SK-N-SH (cell line): ENCODE measurements around the gene POP7. TPM values are rescaled to one million over a fixed set of nuclear protein-coding genes. Genes with fewer than 3 reads are reported as not detected.

Source experiments
- CTCF ChIA-PET: fragments of 300-600, 350-600 bp; formaldehyde crosslinking; extraction: SDS; loops from one replicate; lab custom pipeline; 2021; lab: Yijun Ruan, JAX
- POLR2A ChIA-PET: fragments of 350-600 bp; sonication (Branson Sonifier 250); formaldehyde crosslinking; extraction: SDS; loops from one replicate; lab custom pipeline; 2020; ENCODE audit warnings: antibody characterized with exemption, inconsistent platforms; lab: Yijun Ruan, JAX
- DNase-seq: peaks from one replicate; pipeline ENCODE4 v3.0.0; 2012
- H2AFZ ChIP-seq: fragments of 200-600 bp; sonication (generic); 2 replicates; pipeline ENCODE4 v1.8.1; 2016; ENCODE audit warnings: antibody characterized with exemption, mild to moderate bottlenecking, low read depth
- H3F3A ChIP-seq: fragments of 200-600 bp; sonication (generic); replicated peaks from 2 replicates; pipeline ENCODE3; 2016; ENCODE audit warnings: antibody characterized with exemption, mild to moderate bottlenecking; ENCODE audit not compliant: insufficient read depth
- H3K27ac ChIP-seq, 2 experiments: fragments of 200-500 bp in 1 of 2; fragments of 200-600 bp in 1 of 2; sonication (Bioruptor generic) in 1 of 2; sonication (generic), shearing (Covaris generic) in 1 of 2; 2 replicates each; pipeline versions ENCODE4 v1.5.1 to v1.6.1; 2014 to 2016; ENCODE audit warnings: low read depth in 2 of 2, inconsistent platforms in 1 of 2, low read length in 1 of 2, mild to moderate bottlenecking in 1 of 2, mixed read lengths in 1 of 2
- H3K27me3 ChIP-seq: fragments of 200-600 bp; sonication (generic), shearing (Covaris generic); 2 replicates; pipeline ENCODE4 v1.6.1; 2016; ENCODE audit warnings: mixed run types; ENCODE audit not compliant: insufficient read depth
- H3K36me3 ChIP-seq, 2 experiments: fragments of 200-500 bp in 1 of 2; fragments of 200-600 bp in 1 of 2; sonication (Bioruptor generic) in 1 of 2; sonication (generic) in 1 of 2; replicated peaks in 1 of 2; 2 replicates each; pipeline versions ENCODE3 to v1.5.1; 2014 to 2016; ENCODE audit warnings: low read length in 1 of 2, mild to moderate bottlenecking in 1 of 2; ENCODE audit not compliant: insufficient read depth in 2 of 2, control insufficient read depth in 1 of 2
- H3K4me1 ChIP-seq, 2 experiments: fragments of 200-500 bp in 1 of 2; fragments of 200-600 bp in 1 of 2; sonication (Bioruptor generic) in 1 of 2; sonication (generic), shearing (Covaris generic) in 1 of 2; 2 replicates each; pipeline versions ENCODE4 v1.5.1 to v1.6.1; 2014 to 2016; ENCODE audit warnings: low read depth in 1 of 2, low read length in 1 of 2, mixed run types in 1 of 2; ENCODE audit not compliant: insufficient read depth in 2 of 2, control insufficient read depth in 1 of 2
- H3K4me2 ChIP-seq: fragments of 200-600 bp; sonication (generic), shearing (Covaris generic); 2 replicates; pipeline ENCODE4 v1.6.1; 2017; ENCODE audit warnings: mixed run types
- H3K4me3 ChIP-seq, 2 experiments: fragments of 200-500 bp in 1 of 2; fragments of 200-600 bp in 1 of 2; sonication (Bioruptor generic) in 1 of 2; sonication (generic), shearing (Covaris generic) in 1 of 2; 2 replicates each; pipeline versions ENCODE4 v1.5.1 to v1.8.1; 2014 to 2016; ENCODE audit warnings: low read depth in 2 of 2, inconsistent platforms in 1 of 2, low read length in 1 of 2, mild to moderate bottlenecking in 1 of 2, mixed read lengths in 1 of 2, moderate library complexity in 1 of 2
- H3K79me2 ChIP-seq: fragments of 200-600 bp; sonication (generic); 2 replicates; pipeline ENCODE4 v1.8.1; 2017; ENCODE audit warnings: mild to moderate bottlenecking; ENCODE audit not compliant: insufficient read depth
- H3K9ac ChIP-seq: fragments of 200-600 bp; sonication (generic); 2 replicates; pipeline ENCODE4 v1.6.1; 2017; ENCODE audit warnings: mixed run types
- H3K9me2 ChIP-seq: fragments of 200-600 bp; sonication (generic); 2 replicates; pipeline ENCODE4 v1.6.1; 2017; ENCODE audit warnings: mixed run types
- H3K9me3 ChIP-seq: fragments of 200-600 bp; sonication (generic); 2 replicates; pipeline ENCODE4 v1.6.1; 2017; ENCODE audit warnings: mixed run types, mild to moderate bottlenecking, moderate library complexity
- H4K20me1 ChIP-seq: fragments of 200-600 bp; sonication (generic); 2 replicates; pipeline ENCODE4 v1.6.1; 2017; ENCODE audit warnings: mild to moderate bottlenecking, mixed run types; ENCODE audit not compliant: insufficient read depth
- CHD2 ChIP-seq: fragments of 150-350 bp; IDR thresholded peaks from 2 replicates; pipeline ENCODE4 v1.6.1; 2018; ENCODE audit warnings: low read length; ENCODE audit not compliant: partially characterized antibody
- EZH2phosphoT487 ChIP-seq: fragments of 200-600 bp; sonication (generic); IDR thresholded peaks from 2 replicates; pipeline ENCODE4 v1.6.1; 2017; ENCODE audit warnings: low read depth, mixed run types, mild to moderate bottlenecking, antibody characterized with exemption, moderate library complexity, borderline replicate concordance
- FOSL2 ChIP-seq: IDR thresholded peaks from 2 replicates; pipeline ENCODE4 v1.4.0; 2012; ENCODE audit warnings: low read depth, mild to moderate bottlenecking, moderate library complexity, borderline replicate concordance
- FOXM1 ChIP-seq: IDR thresholded peaks from 2 replicates; pipeline ENCODE4 v1.4.0; 2012; ENCODE audit warnings: low read depth, mild to moderate bottlenecking
- GABPA ChIP-seq: IDR thresholded peaks from 2 replicates; pipeline ENCODE4 v1.4.0; 2012; ENCODE audit warnings: low read depth, mild to moderate bottlenecking
- JUND ChIP-seq: IDR thresholded peaks from 2 replicates; pipeline ENCODE4 v1.4.0; 2012
- NFIC ChIP-seq: IDR thresholded peaks from 2 replicates; pipeline ENCODE4 v1.4.0; 2012; ENCODE audit warnings: borderline replicate concordance
- RFX5 ChIP-seq: IDR thresholded peaks from 2 replicates; pipeline ENCODE4 v1.6.1; 2012; ENCODE audit warnings: mild to moderate bottlenecking, improper control_type of control experiment, low read length
- TEAD4 ChIP-seq: IDR thresholded peaks from 2 replicates; pipeline ENCODE4 v1.4.0; 2012; ENCODE audit warnings: mild to moderate bottlenecking, borderline replicate concordance; ENCODE audit not compliant: insufficient read depth
- WGBS: methylation state at CpG from one replicate; pipeline ENCODE4 v1.1.6; 2017; ENCODE audit warnings: low lambda C conversion rate; 5-methylcytosine and 5-hydroxymethylcytosine counted together
- polyA plus RNA-seq, 3 experiments: library from polyadenylated mRNA; depleted of rRNA; stranded (reverse); fragments of >200 nt; gene quantifications; 2 replicates each; pipeline ENCODE4 v1.2.3, GENCODE V29; 2012
- TF ChIP-seq, protein P1 (sequence below): fragments of 150-350 bp; IDR thresholded peaks from 2 replicates; pipeline ENCODE4 v1.6.1; 2016; ENCODE audit warnings: mild to moderate bottlenecking, low read depth, low read length
- TF ChIP-seq, protein P2 (sequence below): IDR thresholded peaks from 2 replicates; pipeline ENCODE4 v1.4.0; 2012; ENCODE audit warnings: low read depth, borderline replicate concordance
- TF ChIP-seq, protein P3 (sequence below): fragments of 200-600 bp; sonication (generic); IDR thresholded peaks from 2 replicates; pipeline ENCODE4 v1.6.1; 2017; ENCODE audit warnings: antibody characterized with exemption, mild to moderate bottlenecking, moderate library complexity

The POP7 gene
- polyA plus RNA-seq, 1 of the 3 experiments (the other 2 are of a cell fraction): 81.8 TPM

DNA sequence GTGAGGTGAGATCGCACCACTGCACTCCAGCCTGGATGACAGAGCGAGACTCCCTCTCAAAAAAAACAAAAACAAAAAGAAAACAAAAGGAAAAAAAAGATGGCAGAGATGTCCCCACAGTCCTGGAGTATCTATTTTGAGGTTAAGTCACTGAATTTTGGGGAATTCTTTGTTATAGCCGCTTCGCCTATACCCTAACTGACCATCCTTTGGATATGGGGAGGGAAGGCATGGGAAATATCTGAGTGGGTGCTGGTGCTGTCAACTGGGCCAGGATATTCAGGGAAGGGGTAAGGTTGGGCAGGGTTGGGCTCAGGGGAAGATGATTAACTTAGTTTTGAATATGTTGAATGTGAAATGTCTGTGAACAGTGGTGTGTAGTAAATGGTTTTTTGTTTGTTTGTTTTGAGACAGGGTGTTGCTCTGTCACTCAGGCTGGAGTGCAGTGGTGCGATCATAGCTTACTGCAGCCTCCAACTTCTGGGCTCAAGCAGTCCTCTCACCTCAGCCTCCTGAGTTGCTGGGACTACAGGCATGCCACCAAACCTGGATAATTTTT lies 40.7 kb upstream of the POP7 start:
- Histone ChIP-seq H3K9me3 (no peaks in the 10 kb centered on the region), H3F3A (no peaks in the 10 kb centered on the region), H2AFZ (no peak overlapping the region), H3K4me1 (no peaks in the 10 kb centered on the region), H4K20me1 (no peaks in the 10 kb centered on the region), H3K4me3 (no peak overlapping the region), H3K27ac (no peak overlapping the region), H3K79me2 (no peaks in the 10 kb centered on the region), H3K9me2 (no peaks in the 10 kb centered on the region), H3K36me3 (no peaks in the 10 kb centered on the region), H3K4me2 (no peak overlapping the region), H3K27me3 (0 out of 2 replicates have a peak, but pooled peaks cover 8% of the 10 kb centered on the region), H3K9ac (no peak overlapping the region)
- POLR2A ChIA-PET: no interaction called here
- WGBS: 86% methylated on average over 5 of the region's 5 CpGs
- DNase-seq: no peak
- TF ChIP-seq, protein P1, sequence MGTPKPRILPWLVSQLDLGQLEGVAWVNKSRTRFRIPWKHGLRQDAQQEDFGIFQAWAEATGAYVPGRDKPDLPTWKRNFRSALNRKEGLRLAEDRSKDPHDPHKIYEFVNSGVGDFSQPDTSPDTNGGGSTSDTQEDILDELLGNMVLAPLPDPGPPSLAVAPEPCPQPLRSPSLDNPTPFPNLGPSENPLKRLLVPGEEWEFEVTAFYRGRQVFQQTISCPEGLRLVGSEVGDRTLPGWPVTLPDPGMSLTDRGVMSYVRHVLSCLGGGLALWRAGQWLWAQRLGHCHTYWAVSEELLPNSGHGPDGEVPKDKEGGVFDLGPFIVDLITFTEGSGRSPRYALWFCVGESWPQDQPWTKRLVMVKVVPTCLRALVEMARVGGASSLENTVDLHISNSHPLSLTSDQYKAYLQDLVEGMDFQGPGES: no peak
- no peak for TF ChIP-seq GABPA
- TF ChIP-seq, protein P2, sequence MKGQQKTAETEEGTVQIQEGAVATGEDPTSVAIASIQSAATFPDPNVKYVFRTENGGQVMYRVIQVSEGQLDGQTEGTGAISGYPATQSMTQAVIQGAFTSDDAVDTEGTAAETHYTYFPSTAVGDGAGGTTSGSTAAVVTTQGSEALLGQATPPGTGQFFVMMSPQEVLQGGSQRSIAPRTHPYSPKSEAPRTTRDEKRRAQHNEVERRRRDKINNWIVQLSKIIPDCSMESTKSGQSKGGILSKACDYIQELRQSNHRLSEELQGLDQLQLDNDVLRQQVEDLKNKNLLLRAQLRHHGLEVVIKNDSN: no peak
- TF ChIP-seq TEAD4: no peak
- TF ChIP-seq, protein P3, sequence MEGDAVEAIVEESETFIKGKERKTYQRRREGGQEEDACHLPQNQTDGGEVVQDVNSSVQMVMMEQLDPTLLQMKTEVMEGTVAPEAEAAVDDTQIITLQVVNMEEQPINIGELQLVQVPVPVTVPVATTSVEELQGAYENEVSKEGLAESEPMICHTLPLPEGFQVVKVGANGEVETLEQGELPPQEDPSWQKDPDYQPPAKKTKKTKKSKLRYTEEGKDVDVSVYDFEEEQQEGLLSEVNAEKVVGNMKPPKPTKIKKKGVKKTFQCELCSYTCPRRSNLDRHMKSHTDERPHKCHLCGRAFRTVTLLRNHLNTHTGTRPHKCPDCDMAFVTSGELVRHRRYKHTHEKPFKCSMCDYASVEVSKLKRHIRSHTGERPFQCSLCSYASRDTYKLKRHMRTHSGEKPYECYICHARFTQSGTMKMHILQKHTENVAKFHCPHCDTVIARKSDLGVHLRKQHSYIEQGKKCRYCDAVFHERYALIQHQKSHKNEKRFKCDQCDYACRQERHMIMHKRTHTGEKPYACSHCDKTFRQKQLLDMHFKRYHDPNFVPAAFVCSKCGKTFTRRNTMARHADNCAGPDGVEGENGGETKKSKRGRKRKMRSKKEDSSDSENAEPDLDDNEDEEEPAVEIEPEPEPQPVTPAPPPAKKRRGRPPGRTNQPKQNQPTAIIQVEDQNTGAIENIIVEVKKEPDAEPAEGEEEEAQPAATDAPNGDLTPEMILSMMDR: no peak
- no peak for TF ChIP-seq FOXM1
- no peak for TF ChIP-seq JUND
- no peak for TF ChIP-seq NFIC
- no peak for TF ChIP-seq EZH2phosphoT487
- CTCF ChIA-PET: interaction anchor here (0.6 to 2.2 kb wide), 5 partner anchors 9 to 50 kb away, joined by 3 to 7 read pairs (median 3); partner anchors contain the start of gene ACTL6B

DNA sequence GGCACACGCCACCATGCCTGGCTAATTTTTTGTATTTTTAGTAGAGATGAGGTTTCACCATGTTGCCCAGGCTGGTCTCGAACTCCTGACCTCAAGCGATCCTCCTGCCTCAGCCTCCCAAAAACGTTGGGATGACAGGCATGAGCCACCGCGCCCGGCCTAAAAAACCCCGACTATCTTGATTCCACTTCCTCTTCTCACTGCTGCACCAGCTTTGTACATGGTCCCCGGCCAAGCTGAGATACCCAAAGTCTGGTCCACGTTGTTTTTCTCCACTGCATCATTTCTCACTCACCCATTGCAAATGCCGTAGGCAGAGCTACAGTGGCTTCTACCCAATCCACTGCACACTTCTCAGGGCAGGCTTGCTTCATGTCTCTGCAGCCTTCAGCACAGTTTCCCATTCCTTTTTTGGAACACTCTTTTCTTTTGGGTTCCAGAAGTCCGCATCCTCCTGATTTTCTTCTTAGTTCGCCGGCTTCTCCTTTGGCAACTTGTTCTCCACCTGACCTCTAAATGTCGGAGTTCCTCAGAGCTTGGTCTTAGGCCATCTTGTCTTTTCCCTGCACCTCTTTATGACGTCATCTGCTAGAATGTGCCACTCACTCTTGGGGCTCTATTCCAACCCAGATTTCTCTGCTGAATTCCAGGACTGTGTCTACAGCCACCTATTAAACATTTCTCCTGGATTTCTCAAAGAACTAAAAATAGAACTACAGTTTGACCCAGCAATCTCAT lies 38.4 kb upstream of the POP7 start:
- H3K4me2 ChIP-seq: no peak overlapping the region
- H3K9ac ChIP-seq: no peak overlapping the region
- H2AFZ ChIP-seq: no peak overlapping the region
- H3K9me3 ChIP-seq: no peaks in the 10 kb centered on the region
- 78% methylated on average over 16 of the region's 16 CpGs for WGBS
- no peaks in the 10 kb centered on the region for H3K36me3 ChIP-seq
- no peak for DNase-seq
- H3K27me3 ChIP-seq: 0 out of 2 replicates have a peak, but pooled peaks cover 8% of the 10 kb centered on the region
- no peak overlapping the region for H3K4me3 ChIP-seq
- no peaks in the 10 kb centered on the region for H3K4me1 ChIP-seq
- no peaks in the 10 kb centered on the region for H3K9me2 ChIP-seq
- TF ChIP-seq CHD2: no peak
- no peak for TF ChIP-seq FOSL2
- TF ChIP-seq RFX5: no peak
- ChIA-PET POLR2A (interaction anchor here (1.4 kb wide), 1 partner anchor 11 kb away, joined by 3 read pairs; the partner anchor contains the start of gene ACTL6B), CTCF (interaction anchor here (0.7 to 2.3 kb wide), 9 partner anchors 12 to 108 kb away, joined by 3 to 8 read pairs (median 4); partner anchors contain the start of genes ACTL6B and MOSPD3)
- H3K79me2 ChIP-seq: no peaks in the 10 kb centered on the region
- H4K20me1 ChIP-seq: no peaks in the 10 kb centered on the region
- H3K27ac ChIP-seq: no peak overlapping the region
- H3F3A ChIP-seq: peaks cover 7% of the 10 kb centered on the region
